ENCODE data around the gene ZNF525.
A peak's percentile ranks its signal among the peaks of the same experiment; 100 is the strongest.
"Not testable (repeated sequence)": the region's sequence is repeated elsewhere in the genome, so short reads cannot be mapped to it uniquely, and the experiment has no call there.

The ZNF525 gene
- total RNA-seq: 12.2 to 25.1 reads per million in 2 donors

DNA sequence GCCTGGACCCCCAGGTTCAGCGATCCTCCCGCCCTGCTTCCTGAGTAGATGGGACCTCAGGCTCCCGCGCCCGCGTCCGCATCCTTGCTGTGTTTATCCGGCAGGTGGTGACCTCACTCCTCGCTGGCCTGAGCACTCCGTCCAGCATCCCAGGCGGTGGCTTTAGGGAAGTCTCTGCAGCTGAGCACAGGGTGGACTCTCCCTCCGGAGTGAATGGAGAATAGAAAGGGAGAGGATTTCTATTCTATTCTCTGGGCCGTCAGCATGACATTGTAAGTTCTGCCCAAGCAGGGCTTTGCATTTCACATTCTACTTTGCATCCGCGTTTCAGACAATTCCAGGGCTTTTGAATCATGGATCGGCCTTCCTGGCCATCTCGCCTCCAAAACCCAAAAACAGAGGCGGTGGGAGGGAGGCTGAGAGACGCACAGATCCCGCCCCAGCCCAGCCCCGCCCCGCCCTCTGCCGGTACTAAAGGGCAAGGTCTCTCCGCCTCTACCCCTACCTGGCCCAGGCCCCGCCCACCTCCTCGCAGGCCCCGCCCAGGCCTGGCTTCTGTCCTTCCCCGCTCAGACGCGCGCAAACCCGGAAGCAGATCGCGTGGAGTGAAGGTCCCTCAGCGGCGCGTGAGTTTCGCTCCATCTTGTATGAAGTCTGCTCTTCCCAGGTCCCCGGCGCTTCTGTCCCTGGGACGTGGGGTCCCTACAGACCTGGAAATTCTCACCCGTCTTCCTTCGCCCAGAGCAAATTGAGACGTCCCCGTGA lies at the start of gene ZNF525:
Gene ZNF525, plus strand, starts transcription at position 572 of the 765 bp plus-strand sequence. CDS start 6,577 bp downstream, outside the sequence.
- peak; percentile 90 to 95 (median 94) for DNase-seq

DNA sequence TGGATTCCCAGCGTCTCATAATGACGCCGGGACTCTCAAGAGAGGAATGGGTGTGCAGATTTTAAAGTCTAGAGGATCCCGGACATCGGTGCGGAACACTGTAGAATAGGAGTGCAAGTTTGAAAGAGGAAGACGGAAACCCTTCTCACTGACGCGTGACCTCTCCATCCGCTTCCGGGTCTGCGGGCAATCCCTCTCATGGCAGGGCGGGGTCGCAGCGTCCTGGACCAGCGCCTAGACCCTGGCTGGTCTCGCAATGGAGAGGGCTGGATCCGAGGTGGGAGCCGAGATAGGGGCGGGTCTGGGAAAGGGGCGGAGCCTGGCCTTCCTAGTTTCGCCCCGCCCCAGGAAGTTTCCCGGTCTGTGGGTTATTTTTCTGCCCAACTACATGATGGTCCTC lies 36.5 kb upstream of the ZNF525 start:
- DNase-seq: peak in 1 of 5 experiments; percentile 18

DNA sequence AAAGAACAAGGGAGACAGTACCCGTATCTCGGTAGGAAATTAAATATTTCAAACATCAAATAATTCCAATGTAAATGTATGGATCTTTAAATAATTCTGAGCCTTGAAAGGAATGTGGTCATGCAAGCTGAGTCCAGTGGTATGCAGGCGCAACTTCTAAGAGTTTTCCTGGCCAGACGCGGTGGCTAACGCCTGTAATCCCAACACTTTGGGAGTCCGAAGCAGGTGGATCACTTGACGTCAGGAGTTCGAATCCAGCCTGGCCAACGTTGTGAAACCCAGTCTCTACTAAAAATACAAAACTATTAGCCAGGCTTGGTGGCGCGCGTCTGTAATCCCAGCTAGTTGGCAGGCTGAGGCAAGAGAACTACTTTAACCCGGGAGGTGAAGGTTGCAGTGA lies 33.0 kb upstream of the ZNF525 start:
- DNase-seq: no peak

DNA sequence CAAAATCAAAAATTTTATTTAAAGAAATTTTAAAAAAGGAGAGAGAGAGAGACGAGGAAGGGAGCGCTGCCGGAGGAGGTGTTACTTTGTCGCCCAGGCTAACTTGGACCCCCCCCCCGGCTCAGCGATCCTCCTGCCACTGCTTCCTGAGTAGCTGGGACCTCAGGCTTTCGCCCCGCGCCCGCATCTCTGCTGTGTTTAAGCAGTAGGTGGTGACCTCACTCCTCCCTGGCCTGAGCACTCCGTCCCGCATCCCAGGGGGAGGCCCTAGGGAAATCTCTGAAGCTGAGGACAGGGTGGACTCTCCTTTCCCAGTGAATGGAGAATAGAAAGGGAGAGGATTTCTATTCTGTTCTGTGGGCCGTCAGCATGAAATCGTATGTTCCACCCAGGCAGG lies 32.4 kb upstream of the ZNF525 start:
- peak in 3 of 5 experiments; percentile 11 to 41 (median 23) for DNase-seq

DNA sequence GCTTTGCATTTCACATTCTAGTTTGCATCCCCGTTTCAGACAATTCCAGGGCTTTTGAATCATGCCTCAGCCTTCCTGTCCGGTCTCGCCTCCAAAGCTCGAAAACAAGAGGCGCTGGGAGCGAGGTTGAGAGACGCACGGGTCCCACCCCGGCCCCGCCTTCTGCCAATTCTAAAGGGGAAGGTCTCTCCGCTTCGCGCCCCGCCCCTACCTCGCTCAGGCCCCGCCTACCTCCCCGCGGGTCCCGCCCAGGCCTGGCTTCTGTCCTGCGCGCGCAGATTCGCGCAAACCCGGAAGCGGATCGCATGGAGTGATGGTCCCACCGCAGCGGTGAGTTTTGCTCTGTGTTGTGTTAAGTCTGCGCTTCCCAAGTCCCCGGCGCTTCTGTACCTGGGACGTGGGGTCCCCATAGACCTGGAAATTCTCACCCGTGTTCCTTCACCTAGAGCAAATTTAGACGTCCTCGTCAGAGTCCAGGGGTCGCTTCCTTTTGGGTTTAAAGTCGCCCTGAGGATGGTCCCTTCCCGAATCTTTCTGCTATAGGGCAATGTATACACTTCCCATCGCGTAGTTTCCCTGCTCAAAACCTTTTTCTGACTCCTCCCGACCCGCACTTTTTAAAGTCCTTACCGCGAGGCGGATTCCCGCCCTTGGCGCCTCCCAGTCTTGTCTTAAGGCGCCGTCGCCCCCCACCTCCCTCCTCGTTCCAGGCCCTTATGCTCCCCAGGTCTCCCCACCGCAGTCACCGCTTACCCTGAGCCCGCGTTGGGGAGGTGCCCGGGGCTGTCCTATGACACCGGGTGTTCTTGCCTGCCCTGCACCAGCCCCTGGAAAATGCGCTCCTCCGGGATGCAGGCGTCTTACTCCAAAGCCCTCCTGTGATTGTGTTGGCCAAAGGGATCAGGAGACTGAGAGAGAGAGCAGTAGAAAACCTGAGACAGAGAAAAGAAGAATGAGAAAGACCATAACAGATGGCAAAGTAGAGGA lies 31.7 kb upstream of the ZNF525 start, which contains the start of gene ZNF845:
Gene ZNF845, plus strand, starts transcription at position 287 of the 987 bp plus-strand sequence. CDS start 7,559 bp downstream, outside the sequence.
- DNase-seq: peak; percentile 91 to 95 (median 92)

DNA sequence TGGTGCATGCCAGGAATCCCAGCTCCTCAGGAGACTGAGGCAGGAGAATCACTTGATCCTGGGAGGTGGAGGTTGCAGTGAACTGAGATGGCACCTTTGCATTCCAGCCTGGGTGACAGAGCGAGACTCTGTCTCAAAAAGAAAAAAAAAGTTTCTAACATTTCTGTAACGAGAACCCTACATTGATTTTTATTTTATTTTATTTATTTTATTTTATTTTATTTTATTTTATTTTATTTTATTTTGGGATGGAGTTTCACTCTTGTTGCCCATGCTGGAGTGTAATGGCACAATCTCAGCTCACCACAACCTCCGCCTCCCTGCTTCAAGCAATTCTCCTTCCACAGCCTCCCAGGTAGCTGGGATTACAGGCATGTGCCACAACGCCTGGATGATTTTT lies 21.1 kb upstream of the ZNF525 start:
- DNase-seq: not testable (repeated sequence)

DNA sequence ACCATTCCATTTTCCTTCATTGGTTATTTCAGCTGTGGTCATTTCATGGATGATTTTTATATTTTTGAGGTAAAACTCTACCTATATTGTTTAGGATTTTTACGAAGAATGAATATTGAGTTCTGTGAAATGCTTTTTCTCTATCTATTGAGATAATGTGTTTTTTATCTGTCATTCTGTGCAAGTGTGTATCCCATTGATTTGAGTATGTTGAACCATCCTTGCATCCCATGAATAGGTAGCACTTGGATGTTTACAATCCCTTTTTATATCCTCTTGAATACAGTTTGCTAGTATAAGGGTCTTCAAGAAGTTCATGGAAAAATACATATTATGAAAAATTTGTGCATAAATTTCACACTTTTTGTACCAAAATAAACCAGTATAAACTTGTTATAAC lies 9.8 kb upstream of the ZNF525 start:
- DNase-seq: no peak

DNA sequence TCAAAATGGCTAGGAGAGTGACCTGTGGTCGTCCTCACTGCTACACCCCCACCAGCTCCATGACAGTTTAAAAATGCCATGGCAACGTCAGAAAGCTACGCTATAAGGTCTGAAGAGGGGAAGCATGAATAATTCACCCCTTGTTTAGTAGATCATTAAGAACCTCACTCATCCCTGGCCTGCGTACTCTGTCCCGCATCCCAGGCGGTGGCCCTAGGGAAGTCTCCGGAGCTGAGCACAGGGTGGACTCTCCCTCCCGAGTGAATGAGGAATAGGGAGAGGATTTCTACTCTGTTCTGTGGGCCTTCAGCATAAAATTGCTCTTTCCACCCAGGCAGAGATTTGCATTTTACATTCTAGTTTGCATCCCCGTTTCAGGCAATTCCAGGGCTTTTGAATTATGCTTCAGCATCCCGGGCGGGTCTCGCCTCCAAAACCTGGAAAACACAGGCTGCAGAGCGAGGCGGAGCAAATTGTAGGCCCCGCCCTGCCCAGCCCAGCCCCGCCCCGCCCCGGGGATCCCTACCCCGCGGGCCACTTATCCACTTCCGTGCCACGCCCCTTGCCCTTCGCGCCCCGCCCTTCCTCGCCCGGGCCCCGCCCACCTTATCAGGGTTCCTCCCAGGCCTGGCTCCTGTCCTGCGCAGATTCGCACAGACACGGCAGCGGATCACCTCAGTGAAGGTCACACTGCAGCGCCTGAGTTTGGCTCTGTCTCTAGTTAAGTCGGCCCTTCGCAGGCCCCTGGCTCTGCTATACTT lies 7.5 kb upstream of the ZNF525 start:
- DNase-seq: no peak

DNA sequence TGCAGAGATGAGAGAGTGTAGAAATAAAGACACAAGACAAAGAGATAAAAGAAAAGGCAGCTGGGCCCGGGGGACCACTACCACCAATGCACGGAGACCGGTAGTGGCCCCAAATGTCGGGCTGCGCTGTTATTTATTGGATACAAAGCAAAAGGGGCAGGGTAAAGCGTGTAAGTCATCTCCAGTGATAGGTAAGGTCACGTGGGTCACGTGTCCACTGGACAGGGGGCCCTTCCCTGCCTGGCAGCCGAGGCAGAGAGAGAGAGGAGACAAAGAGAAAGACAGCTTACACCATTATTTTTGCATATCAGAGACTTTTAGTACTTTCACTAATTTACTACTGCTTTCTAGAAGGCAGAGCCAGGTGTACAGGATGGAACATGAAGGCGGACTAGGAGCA lies 5.4 kb upstream of the ZNF525 start:
- DNase-seq: not testable (repeated sequence)

DNA sequence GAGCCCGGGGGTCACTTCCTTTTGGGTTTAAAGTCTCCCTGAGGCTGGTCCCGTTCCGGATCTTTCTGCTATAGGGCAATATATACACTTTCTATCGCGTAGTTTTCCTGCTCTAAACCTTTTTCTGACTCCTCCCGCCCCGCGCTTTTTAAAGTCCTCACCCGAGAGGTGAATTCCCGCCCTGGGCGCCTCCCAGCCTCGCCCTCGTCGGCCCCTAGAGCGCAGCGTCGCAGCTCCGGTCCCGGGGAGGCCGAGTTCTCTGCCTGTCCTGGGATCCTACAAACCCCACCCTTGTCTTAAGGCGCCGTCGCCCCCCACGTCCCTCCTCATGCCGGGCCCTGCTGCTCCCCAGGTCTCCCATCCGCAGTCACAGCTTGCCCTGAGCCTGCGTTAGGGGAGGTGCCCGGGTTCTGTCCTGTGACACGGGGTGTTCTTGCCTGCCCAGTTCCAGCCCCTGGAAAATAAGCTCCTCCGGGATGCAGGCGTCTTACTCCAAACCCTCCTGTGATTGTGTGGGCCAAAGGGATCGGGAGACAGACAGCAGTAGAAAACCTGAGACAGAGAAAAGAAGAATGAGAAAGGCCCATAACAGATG lies 491 bp downstream of the ZNF525 start:
- DNase-seq: peak in 2 of 5 experiments; percentile 12 to 13

DNA sequence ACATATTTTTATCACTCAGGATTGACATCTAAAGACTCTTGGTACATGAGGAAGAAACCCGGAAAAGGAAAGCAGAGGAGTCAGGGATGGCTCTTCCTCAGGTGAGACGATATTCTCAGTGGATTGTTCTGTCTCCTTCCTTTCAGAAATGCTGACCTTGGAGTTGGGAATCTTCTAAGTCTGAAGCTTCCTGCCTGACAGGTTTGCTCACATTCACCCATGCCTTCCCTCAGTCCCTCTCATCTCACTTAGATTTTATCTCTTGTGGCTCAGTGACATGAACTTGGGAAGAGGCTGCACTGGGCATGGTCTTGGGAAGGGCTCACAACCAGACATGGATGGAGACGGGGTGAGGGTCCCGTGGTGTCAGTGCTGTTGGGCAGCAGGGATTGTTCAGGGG lies 6.7 kb downstream of the ZNF525 start:
- no peak for DNase-seq

DNA sequence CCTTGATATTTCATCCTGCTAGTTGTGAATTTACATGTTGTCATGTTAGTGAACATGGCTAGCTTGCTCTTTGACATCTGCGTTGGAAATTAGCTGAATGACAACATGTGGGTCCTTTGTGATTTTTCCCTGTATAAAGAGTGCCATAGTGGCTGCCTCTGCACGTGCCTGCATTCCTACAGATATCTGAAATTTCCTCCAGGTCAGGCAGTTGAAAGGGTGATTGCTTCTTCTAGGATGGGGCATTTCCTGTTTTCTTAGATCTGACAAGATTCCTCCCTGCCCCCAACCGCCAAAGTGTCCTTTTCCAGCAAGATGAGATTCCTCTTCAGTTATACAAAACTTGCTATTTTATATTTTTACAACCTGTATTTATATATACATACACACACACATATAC lies 8.8 kb downstream of the ZNF525 start:
- no peak for DNase-seq

DNA sequence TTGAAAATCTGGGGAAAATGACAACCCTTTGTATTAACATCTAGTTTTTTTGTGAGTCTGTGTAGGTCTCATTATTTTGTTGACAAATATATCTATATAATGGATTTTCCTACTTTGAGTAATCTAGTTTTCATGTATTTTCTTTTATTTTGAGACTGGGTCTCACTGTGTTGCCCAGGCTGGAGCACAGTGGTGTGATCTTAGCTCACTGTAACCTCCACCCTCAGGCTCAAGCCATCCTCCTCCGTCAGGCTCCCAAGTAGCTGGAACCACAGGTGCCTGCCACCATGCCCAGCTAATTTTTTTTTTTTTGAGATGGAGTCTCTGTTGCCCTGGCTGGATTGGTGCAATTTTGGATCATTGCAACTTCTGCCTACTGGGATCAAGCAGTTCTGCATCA lies 9.2 kb downstream of the ZNF525 start:
- no peak for DNase-seq

DNA sequence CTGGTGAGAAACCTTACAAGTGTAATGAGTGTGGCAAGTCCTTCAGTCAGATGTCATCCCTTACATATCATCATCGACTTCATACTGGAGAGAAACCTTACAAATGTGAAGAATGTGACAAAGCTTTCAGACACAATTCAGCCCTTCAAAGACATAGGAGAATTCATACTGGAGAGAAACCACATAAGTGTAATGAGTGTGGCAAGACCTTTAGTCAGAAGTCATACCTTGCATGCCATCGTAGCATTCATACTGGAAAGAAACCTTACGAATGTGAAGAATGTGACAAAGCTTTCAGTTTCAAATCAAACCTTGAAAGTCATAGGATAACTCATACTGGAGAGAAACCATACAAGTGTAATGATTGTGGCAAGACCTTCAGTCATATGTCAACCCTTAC lies 15.9 kb downstream of the ZNF525 start:
- DNase-seq: no peak

DNA sequence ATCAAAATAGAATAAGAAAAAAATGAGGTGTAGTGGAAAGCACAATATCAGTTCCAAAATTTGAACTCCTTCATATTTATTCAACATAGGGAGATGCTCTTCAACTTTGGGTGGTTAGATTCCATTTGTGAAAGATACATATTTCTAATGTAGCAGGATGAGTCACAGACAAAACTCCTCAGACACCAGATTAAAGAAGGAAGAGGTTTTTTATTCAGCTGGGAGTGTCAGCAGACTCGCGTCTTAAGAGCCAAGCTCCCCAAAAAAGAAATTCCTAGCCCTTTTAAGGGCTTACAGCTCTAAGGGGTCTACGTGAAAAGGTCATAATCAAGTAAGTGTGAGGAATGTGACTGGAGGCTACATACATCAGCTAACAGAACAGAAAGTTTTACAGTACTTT lies 22.7 kb downstream of the ZNF525 start:
- DNase-seq: no peak

DNA sequence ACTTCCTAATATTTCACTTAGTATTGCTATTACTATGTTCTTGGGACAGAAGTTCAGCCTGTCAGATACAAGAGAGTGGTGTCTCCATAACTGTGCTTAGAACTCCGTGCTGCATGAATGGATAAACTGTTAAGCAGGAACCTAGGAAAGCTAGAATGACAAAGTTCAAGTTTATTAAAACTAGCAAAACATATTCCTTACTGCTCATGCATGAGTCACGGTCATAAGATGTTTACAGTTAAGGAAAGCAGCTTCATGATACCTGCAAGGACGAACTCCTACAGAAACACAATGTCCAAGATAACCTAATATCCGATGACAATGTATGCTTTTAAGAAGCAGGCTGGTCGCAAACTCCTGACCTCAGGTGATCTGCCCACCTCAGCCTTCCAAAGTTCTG lies 23.4 kb downstream of the ZNF525 start:
- no peak for DNase-seq

DNA sequence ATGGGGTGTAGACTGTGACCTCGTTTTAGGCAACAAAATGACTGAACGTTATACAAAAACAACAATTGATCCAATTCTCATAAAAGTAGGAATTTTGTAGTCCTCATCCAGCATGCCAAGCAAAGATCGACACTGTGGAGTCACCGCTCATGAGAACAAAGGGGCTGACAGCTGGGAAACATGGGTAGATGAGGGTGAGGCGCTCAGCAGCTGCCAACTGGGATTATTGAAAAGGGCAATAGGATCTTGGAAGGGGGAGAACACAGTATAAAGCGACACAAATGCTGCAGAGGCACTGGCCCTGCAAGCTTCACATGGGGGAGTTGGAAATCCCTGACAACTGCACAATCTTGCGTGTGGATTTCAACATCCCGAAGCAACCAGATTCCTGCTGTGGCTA lies 24.1 kb downstream of the ZNF525 start:
- DNase-seq: no peak

DNA sequence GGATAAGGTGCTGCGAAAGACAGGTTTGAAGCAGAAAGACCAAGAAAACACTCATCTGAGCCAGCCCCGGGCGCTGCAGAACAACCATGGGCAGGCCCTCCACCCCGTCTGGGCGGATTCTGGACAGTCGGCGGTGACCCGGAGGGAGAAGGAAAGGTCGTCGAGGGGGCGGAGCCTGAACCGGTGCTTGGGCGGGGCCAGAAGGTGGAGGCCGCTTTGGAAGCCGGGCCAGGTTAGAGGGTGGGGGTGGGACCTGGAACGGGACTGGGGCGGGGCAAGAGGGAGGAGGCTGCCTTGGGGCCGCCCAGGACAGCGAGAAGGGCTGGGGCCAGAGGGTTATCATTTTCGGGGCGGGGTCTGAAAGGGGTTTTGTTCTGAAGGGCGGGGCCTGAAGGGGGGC lies 24.5 kb downstream of the ZNF525 start:
- DNase-seq: no peak

DNA sequence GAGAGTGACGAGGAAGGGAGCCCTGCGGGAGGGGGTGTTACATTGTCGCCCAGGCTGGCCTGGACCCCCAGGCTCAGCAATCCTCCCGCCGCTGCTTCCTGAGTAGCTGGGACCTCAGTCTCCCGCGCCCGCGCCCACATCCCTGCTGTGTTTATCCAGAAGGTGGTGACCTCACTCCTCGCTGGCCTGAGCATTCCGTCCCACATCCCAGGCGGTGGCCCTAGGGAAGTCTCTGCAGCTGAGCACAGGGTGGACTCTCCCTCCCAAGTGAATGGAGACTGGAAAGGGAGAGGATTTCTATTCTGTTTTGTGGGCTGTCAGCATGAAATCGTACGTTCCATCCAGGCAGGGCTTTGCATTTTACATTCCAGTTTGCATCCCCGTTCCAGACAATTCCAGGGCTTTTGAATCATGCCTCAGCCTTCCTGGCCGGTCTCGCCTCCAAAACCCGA lies 29.0 kb downstream of the ZNF525 start:
- no peak for DNase-seq

DNA sequence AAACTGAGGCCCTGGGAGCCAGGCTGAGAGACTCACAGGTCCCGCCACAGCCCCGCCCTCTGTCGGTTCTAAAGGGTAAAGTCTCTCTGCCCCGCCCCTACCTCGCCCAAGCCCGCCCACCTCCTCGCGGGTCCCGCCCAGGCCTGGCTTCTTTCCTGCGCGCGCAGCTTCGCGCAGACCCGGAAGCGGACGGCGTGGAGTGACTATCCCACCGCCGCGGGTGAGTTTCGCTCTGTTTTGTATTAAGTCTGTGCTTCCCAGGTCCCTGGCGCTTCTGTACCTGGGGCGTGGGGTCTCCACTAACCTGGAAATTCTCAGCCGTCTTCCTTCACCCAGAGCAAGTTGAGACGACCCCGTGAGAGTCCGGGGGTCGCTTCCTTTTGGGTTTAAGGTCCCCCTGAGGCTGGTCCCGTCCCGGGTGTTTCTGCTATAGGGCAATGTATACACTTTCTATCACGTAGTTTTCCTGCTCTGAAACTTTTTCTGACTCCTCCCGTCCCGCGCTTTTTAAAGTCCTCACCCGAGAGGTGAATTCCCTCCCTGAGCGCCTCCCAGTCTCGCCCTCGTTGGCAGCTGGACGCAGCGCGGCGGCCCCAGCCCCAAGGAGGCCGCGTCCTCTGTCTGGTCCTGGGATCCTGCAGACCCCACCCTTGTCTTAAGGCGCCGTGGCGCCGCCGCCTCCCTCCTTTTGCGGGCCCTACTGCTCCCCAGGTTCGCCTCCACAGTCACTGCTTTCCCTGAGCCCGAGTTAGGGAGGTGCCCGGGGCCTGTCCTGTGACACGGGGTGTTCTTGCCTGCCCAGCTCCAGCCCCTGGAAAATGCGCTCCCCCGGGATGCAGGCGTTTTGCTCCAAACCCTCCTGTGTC lies 29.7 kb downstream of the ZNF525 start, which contains the start of gene ZNF765:
Gene ZNF765, plus strand, starts transcription at position 176 of the 866 bp plus-strand sequence. CDS start 2,867 bp downstream, outside the sequence.
- peak; percentile 89 to 95 (median 93) for DNase-seq
